Testis (tissue), 2 donors: ENCODE measurements around the gene NR2F2.

ENCODE experiments used
- CTCF ChIP-seq, 3 experiments: fragments of 450-650 bp in 2 of 3; fragments of 200-600 bp in 1 of 3; sonication (generic) in 1 of 3; IDR thresholded peaks; one replicate each; pipeline ENCODE4 v1.5.1; 2016 to 2019; ENCODE audit warnings: antibody characterized with exemption in 3 of 3, mild to moderate bottlenecking in 2 of 3, moderate library complexity in 1 of 3
- POLR2A ChIP-seq: fragments of 450-650 bp; IDR thresholded peaks from one replicate; pipeline ENCODE4 v1.6.1; 2017; ENCODE audit warnings: antibody characterized with exemption, mild to moderate bottlenecking, moderate library complexity

- TF ChIP-seq CTCF (IDR thresholded peaks at IDR 0.05) (no peak), POLR2A (no peak)
Measured at GRCh38 chr15:96374499-96374898, 44.0 kb downstream of the NR2F2 start.
